Measurements from ENCODE around the gene MERTK.
"Not testable (repeated sequence)": the region's sequence is repeated elsewhere in the genome, so short reads cannot be mapped to it uniquely, and the experiment has no call there.

The MERTK gene

DNA sequence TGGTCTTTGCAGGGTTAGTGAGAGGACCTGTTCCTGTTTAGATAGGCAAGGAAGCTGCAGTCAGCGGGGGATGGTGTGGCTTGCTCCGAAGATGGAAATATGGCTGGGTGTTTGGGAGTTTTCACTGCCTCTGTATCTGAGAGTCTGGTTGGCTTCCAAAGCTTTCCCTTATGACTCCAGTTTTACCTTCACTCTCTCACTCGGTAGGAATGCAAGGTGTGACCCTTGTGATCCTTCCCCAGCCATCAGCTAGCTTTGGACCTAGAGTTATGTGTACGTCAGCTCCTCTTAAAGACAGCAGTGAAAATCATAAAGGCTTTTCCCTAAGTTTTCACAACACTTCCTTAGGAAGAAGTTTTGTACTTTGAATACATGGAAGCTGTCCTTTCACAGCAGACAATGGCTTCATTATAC is 121.2 kb downstream of the MERTK start:
- no peak for DNase-seq

DNA sequence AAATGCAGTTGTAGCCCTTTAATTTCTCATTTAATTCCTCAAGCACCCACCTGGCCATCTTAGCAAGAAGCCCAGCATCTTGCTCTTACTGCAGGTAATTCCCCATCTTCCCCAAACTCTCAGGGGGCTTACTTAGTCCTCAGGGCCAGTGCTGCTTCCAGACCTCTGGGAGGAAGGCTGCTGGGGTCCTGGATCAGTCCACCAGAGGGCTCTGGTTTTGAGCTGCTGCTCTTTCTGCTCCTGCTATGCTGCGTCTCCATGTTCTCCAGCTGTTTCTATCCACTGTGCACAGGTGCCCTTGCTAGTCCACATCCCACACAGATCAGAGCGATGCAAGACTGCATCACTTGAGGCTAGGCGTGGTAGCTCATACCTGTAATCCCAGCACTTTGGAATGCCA is 122.2 kb downstream of the MERTK start:
- no peak for DNase-seq

DNA sequence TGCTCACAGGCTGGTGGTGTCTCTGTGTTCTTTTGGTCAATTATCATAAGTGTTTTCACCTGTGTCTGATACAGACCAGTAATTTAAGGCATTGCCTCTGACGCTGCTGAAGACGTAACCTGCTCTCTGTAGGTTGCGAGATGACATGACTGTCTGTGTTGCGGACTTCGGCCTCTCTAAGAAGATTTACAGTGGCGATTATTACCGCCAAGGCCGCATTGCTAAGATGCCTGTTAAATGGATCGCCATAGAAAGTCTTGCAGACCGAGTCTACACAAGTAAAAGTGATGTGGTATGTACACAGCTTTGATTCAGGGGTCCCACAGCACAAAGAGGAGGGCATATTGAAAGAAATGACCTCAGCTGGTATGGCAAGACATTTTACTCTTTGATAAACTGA is 122.9 kb downstream of the MERTK start:
- no peak for DNase-seq

DNA sequence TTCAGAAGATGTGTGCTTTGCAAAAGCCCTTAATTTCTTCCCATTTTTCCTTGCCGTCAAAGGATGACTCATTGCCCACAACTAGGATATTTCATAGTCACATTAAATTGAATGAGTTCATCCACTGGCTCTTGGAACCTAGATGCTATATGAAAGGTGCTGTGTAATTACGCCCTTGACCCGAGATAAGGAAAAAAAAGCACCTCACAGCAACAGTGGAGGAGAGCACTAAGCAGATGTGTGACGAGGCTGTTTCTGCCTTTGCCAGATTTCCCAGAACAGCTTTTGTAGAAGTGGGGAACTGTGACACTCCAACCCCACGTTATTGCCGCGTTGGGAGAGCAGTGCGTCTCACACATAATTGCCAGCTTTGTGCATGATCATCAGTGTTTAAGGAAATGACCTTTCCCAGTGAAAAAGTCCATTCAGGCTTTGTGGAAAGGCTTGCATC is 123.4 kb downstream of the MERTK start:
- DNase-seq, result no peak

DNA sequence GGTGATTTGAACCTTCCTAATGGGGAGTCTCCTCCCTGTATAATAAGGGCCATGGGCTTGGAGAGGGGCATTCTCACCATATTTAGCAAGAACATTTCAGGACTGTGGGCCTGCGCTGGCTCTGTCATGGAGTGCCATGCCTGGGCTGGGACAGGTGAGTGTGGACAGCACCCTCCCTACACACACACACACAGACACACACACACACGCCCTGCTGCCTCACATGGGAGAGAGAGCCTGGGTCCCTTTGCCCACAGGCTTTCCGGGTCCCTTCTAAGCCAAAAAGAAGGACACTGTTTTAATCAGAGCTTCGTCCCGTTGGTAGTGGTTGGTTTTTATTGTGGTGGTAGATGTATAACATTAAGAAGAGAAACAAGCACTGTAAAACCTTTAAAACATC is 125.3 kb downstream of the MERTK start:
- no peak for DNase-seq

DNA sequence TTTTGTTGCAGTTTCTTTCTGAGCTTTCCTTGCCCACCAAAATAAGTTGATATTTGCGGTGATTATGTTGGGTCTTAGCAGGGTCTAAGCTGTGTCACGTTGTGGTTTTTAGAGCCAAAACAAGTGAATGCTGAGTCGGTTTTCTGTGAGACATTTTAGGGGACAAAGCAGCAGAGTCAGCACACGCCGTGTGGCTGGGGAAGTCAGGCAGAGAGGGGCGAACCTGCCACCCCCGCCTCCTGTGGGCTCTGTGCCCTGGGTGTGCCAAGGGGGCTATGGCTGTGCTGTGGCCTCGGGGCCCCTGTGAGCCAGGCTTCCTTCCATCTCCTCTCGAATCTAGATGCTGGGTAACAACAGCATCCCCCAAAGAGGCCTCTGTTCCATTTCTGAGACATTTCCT is 125.8 kb downstream of the MERTK start:
- no peak for DNase-seq

DNA sequence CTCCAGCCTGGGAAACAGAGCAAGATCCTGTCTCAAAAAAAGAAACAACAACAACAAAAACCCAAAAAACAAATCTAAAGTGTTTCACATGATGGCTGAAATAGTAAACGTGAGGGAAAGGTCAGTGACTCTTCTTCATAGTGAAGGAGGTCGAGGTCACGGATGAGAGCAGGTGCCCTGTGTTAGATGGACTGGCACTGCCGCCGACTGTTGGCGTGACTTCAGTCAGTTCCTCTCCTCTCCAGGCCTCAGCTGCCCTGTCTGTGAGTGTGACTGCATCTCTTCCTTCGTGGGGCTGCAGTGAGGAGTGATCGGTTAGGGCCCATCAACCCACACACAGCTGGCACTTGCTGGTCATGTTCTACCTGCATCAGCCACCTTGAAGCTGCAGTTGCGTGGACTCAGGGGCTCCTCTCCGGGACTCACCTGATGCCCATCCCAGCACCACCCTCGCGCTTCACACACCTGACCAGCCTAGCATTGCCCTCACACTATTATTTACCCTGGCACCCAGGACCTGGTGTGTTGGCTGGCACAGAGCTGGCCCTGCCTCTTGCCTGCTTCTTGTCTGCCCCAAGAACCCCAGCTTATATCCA is 126.6 kb downstream of the MERTK start:
- DNase-seq, result no peak

DNA sequence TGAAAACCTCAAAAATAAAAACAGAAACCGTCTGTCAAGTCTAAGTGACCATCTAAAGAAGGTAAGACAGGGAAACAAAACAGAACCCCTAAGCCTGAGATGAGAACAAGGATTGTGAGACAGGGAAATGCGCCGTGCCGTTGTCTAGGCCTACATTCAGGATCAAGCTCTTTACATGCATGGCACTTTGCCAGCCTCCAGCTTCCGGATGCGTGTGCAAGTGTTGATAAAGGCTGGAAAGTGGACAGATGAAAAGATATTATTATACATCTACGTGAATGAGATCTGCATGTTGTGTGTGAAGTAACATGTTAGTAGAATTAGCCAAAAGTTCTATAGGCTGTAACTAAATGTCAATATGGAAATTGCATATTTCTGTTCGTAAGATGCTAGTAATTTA is 128.1 kb downstream of the MERTK start:
- DNase-seq, result no peak

DNA sequence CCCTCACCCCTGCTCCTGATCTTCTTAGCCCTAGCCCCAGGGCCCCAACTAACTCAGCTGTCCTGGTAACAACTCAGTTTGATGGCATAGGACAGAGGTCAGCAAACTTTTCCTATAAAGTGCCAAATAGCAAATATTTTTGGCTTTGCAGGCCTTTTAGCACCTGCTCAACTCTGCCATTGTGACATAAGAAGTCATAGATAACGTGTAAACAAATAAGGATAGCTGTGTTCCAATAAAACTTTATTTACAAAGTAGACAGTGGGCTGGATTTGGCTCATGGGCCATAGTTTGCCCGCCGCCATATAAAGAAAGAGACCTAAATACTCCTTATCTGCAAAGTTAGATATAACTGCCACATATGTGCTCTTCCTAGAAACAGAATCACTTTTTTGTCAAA is 129.4 kb downstream of the MERTK start:
- no peak for DNase-seq

DNA sequence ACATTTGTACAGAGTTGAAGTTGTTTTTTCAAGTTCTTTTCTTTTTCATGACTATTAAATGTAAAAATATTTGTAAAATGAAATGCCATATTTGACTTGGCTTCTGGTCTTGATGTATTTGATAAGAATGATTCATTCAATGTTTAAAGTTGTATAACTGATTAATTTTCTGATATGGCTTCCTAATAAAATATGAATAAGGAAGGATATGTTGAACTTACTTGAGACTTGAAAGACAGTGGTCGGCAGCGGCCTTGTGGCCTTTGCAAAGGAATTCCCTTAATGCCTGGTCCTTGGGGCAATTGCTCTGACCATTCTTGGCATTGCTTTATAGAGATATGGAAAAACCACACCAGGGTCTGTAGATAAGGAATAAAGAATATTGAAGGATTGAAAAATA is 130.8 kb downstream of the MERTK start:
- no peak for DNase-seq

DNA sequence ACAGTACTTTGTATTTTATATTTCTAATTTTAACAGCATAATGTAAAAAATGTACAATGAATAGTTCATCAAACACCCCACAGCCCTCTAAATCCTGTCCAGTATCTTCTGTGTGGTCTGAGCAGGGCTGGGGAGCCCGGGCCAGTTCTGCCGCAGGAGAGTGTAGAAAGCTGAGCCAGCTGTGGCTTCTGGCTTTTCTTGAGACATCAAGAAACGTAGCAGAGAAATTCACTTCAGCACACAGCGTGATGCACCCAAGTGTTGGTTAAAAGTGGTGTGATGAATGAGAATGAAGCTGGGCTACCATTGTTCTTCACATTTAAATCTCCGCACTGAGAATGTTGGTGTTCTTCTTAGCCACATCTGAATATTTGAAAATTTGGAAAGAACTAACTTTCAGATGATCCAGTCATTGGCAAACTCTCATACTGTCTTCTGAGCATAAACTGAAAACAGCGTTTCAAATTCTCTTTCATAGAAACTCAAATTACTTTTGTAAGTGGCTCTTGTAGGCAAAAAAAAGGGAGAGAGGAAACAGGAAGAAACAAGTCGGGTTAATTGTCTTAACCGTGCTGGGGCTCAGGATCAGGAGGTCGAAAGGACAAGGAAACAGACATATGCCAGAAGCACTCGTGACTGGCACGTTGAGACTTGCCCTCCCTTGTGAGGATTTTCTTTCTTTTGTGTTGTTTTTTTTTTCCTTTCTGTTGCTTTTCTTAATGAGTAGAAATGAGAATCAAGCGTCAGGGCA is 133.2 kb downstream of the MERTK start:
- DNase-seq, result no peak

DNA sequence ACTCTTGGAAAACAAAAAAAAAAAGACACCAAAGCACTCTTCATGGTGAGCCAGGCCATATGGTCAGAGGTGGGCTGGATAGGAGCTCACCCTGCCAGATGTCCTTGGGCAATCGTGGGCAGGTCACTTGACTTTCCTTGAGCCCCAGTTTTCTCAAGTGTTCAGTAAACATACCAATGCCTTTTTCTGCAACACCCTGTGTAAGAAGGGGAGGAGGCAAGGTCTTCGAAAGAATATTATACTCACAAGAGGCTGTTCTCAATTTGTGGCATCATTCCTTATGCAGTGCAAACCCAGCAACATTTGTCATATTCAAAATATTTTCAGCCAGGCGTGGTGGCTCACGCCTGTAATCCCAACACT is 133.8 kb downstream of the MERTK start:
- no peak for DNase-seq

DNA sequence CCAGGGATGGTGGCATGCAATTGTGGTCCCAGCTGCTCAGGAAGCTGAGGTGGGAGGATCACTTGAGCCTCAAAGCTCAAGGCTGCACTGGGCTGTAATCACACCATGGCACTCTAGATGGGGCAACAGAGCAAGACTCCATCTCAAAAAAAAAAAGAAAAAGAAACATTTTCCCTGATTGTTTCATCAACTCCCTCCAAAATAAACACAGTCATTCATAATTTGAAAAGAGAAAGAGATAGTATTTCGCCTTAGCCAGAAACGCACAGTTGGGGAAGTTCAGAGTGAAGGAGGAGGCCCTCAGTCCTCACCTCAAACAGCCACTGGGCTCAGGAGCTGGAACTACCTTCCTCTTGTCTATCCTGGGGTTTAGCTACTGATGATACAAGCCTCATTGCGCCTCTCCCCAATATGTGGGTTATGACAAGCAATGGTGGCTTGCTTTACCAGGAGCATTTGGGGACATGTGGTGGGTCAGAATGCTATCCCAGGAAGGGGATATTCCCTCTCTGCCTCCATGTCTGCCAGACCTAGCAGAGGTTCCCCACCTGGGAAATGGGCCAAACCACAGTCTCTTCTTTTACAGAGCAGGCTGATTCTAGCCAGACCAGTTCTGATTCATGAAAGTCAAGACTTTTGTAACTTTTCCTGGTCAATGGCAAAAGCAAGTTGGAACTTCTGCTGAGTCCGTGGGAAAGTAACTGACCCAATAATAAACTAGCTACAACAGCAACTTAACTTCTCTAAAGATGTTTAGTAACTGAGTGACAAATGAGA is 134.5 kb downstream of the MERTK start:
- no peak for DNase-seq

DNA sequence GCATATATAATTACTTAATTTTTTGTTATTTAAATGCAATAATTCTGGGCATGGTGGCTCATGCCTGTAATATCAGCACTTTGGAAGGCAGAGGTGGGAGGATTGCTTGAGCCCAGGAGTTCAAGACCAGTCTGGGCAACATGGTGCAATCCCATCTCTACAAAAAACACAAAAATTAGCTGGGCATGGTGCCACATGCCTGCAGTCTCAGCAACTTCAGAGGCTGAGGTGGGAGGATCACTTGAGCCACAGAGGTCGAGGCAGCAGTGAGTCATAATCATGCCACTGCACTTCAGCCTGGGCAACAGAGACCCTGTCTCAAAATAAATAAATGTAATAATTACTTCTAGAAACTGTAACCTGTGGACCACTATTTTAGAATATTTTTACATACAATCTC is 135.2 kb downstream of the MERTK start:
- DNase-seq, result no peak

DNA sequence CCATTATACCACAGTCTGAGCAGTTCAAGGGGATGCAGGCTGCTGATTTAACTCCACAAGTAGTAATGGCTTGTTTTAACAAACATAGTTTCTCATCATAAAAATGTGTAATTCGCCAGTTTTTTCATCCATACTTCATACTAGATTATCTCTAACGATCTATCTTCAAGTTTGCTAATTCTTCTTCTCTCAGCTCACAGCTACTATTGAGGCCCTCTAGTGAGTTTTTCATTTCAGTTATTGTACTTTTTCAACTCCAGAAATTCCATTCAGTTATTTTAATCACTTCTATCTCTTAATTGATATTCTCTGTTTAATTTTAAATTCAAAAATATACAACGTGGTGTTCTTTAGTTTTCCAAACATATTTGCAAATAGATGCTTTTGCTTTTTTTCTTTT is 136.5 kb downstream of the MERTK start:
- no peak for DNase-seq

DNA sequence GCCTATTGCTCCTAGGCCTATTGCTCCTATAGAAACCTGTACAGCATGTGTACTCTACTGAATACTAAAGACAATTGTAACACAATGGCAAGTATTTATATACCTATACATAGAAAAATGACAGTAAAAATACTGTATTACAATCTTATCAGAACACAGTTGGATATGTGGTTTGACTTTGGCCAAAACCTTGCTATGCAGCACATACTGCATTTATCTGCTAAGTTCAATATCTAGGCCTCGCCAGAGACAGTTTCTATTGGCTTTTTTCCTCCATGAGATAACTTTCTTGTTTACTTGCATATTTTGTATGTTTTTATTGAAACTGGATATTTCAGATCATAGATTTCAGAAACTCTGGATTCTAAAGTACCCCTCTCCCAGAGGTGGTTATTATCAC is 137.4 kb downstream of the MERTK start:
- DNase-seq, result no peak

DNA sequence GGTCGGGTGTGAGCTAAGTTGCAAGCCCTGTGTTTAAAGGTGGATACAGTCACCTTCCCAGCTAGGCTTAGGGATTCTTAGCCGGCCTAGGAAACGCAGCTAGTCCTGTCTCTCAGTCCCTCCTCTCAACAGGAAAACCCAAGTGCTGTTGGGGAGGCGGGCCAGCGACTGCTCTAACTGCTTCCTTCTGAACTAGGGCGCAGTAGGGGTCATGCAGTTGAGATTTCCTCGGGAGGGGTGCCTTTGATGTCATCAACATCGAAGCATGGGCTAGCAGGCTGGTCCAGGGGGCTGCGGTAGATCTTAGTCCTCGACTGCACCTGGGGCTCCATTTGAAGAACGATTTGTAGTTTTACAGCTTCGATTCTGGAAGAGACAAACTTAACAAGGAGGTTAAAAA is 141.1 kb downstream of the MERTK start:
- not testable (repeated sequence) for DNase-seq

DNA sequence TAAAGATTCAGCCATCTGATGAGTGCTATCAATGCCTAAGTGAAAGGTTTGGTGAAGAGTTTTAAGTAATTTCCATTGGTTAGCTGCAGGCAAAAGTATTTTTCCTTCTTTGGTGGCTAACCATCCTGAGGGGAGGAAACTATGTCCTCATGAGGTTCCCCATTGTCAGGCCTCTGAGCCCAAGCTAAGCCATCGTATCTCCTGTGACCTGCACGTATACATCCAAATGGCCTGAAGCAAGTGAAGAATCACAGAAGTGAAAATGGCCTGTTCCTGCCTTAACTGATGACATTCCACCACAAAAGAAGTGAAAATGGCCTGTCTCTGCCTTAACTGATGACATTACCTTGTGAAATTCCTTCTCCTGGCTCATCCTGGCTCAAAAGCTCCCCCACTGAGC is 141.7 kb downstream of the MERTK start:
- DNase-seq, result not testable (repeated sequence)

DNA sequence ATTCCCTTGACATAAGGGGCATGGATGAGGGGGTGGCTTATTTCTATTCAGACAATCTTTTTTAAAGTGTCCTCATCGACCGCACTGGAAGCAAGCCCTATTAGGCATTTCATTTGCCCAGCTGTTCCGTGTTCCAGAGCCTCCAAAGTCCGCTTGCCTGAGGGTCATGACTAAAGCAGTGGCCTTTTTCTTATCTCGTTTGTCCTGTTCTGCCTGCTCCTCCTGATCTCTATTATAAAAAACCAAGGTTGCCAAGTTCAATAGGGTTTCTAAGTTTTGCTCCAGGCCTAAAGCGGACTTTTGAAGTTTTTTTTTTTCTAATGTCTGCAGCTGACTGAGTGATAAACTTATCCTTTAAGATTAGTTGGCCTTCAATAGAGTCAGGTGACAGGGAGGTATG is 143.1 kb downstream of the MERTK start:
- not testable (repeated sequence) for DNase-seq

DNA sequence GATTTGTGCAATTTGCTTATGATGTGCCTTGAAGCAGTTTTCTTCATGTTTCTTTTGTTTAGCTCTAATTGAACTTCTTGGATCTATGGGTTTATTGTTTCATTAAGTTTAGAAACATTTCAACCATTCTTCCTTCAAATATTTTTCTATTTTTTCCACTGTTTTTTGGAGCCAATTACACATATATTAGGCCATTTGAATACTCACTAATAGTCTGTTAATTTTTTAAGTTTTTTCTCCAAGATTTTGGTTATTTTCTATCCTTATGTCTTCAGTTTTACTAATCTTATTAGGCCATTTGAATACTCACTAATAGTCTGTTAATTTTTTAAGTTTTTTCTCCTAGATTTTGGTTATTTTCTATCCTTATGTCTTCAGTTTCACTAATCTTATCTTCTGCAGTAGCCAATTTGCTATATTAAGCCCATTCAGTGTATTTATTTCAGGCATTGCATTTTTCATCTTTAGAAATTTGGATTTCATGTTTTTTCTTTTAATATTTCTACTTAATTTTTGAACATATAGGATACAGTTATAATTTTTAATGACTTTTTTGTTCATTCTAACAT is 147.1 kb downstream of the MERTK start:
- no peak for DNase-seq

DNA sequence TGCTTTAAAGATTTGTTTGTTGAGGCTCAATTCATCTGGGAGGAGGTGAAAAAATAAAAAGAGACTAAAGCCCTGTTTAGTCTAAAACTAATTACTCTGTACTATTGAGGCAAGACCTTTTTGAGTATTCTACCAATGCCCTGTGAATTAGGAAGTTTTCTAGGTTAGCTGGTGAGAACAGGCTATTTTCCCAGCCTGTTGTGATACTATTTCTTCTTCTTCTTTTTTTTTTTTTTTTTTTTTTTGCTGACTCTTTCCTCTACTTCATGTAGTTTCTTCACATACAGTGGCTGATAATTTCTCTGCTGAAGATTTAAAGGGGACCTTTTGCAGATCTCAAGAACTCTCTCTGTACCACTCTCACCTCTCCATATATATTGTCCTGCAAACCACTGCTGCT is 147.8 kb downstream of the MERTK start:
- DNase-seq, result no peak

DNA sequence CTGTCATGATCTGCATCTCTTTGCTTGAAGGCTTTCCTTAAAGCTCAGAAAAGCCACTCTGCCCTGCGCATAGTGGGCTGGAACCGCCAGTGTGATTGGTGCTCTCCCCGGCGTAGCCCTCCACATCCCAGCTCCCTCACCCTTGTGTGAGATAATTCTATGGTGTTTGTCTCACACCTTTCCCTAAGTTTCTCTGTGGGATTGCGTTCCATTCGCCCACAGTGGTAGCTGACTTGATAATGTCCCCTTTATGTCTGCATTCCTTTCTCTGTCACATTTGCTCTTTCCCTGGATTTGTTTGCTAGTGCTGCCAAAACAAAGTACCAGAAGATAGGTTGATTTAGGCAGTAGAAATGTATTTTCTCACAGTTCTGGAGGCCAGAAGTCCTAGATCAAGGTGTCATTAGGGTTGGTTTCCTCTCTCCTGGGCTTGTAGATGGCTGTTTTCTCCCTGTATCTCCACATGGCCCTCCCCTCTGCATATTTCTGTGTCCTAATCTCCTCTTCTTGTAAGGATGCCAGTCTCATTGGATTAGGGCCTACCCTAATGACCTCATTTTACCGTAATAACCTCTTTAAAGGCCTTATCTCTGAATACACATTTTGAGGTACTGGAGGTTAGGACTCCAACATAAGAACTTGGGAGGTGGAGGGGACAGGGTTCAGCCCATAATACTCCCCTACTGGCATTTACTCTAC is 149.3 kb downstream of the MERTK start:
- no peak for DNase-seq

DNA sequence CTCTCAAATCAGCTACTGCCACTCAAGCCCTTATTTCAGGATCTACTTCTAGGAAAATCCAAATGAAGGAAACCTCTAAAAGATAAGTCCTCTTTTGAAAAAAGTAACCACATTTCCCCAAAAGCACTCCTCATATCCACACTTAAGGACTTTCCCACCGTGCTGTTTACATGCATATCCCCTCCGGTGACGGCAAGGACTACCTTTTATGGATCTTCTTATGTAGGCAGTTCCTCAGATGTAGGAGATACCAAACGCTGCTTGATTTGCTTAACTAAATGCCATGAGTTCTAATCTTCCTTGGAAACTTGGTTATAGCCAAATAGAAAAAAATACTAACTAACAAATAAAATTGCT is 149.8 kb downstream of the MERTK start:
- DNase-seq, result no peak

Data from activated CD4-positive, CD25-positive, alpha-beta regulatory T cell treated with anti-CD3 and anti-CD28 coated beads, Interleukin-2, amount 50 U/mL, for 72 hours (primary cell).